Measurements from ENCODE around the gene UTY. TPM values are rescaled to one million over a fixed set of nuclear protein-coding genes. Genes with fewer than 3 reads are reported as not detected.

UTY gene
- total RNA-seq, 4 donors from 2014 or later = not detected

GRCh38 chrY:13450596-13451130 is 29.2 kb downstream of the UTY start:
- intact Hi-C loops (cut with DNase I; ENCODE audit: low total_unique reads) = no loop called here
- no peak overlapping the region for H3K4me3 ChIP-seq
- H3K9me3 ChIP-seq = no peaks in the 10 kb centered on the region
- no peak for DNase-seq
- H3K27ac ChIP-seq = no peak overlapping the region
- H3K36me3 ChIP-seq = no peaks in the 10 kb centered on the region
- H3K4me1 ChIP-seq = no peaks in the 10 kb centered on the region
- no peaks in the 10 kb centered on the region for H3K27me3 ChIP-seq
- TF ChIP-seq POLR2A (IDR thresholded peaks at IDR 0.05) (no peak), CTCF (IDR thresholded peaks at IDR 0.05) (no peak)

- Histone ChIP-seq H3K4me1 (no peaks in the 10 kb centered on the region), H3K27me3 (no peaks in the 10 kb centered on the region), H3K9me3 (no peaks in the 10 kb centered on the region), H3K27ac (no peak overlapping the region), H3K36me3 (no peaks in the 10 kb centered on the region), H3K4me3 (no peak overlapping the region)
- TF ChIP-seq POLR2A (IDR thresholded peaks at IDR 0.05) (no peak), CTCF (IDR thresholded peaks at IDR 0.05) (no peak)
- no peak for DNase-seq
- intact Hi-C loops (cut with DNase I; ENCODE audit: low total_unique reads) = no loop called here
Observed at GRCh38 chrY:13445566-13445965, 34.3 kb downstream of the UTY start.

GRCh38 chrY:13443146-13443545 is 36.7 kb downstream of the UTY start:
- H3K4me1 ChIP-seq = no peaks in the 10 kb centered on the region
- H3K27ac ChIP-seq = no peak overlapping the region
- no peaks in the 10 kb centered on the region for H3K27me3 ChIP-seq
- intact Hi-C loops (cut with DNase I; ENCODE audit: low total_unique reads) = no loop called here
- TF ChIP-seq POLR2A (IDR thresholded peaks at IDR 0.05) = no peak
- no peak for TF ChIP-seq CTCF (IDR thresholded peaks at IDR 0.05)
- H3K9me3 ChIP-seq = no peaks in the 10 kb centered on the region
- H3K36me3 ChIP-seq = no peaks in the 10 kb centered on the region
- no peak overlapping the region for H3K4me3 ChIP-seq
- no peak for DNase-seq

GRCh38 chrY:13440811-13441210 is 39.0 kb downstream of the UTY start:
- Histone ChIP-seq H3K4me1 (no peaks in the 10 kb centered on the region), H3K9me3 (no peaks in the 10 kb centered on the region), H3K4me3 (no peak overlapping the region), H3K27me3 (no peaks in the 10 kb centered on the region), H3K27ac (no peak overlapping the region), H3K36me3 (no peaks in the 10 kb centered on the region)
- DNase-seq = no peak
- TF ChIP-seq POLR2A (IDR thresholded peaks at IDR 0.05) = no peak
- no peak for TF ChIP-seq CTCF (IDR thresholded peaks at IDR 0.05)
- intact Hi-C loops (cut with DNase I; ENCODE audit: low total_unique reads) = no loop called here

- H3K36me3 ChIP-seq = no peaks in the 10 kb centered on the region
- DNase-seq = no peak
- H3K9me3 ChIP-seq = no peaks in the 10 kb centered on the region
- intact Hi-C loops (cut with DNase I; ENCODE audit: low total_unique reads) = no loop called here
- TF ChIP-seq CTCF (IDR thresholded peaks at IDR 0.05) (no peak), POLR2A (IDR thresholded peaks at IDR 0.05) (no peak)
- H3K27ac ChIP-seq = no peak overlapping the region
- H3K4me3 ChIP-seq = no peak overlapping the region
- H3K27me3 ChIP-seq = no peaks in the 10 kb centered on the region
- no peaks in the 10 kb centered on the region for H3K4me1 ChIP-seq
Observed at GRCh38 chrY:13435968-13436937, 43.6 kb downstream of the UTY start.
